A673 (cell line): ENCODE data around the gene WDFY3. TPM values are rescaled to one million over a fixed set of nuclear protein-coding genes. Genes with fewer than 3 reads are reported as not detected.
"Not testable (repeated sequence)": the region's sequence is repeated elsewhere in the genome, so short reads cannot be mapped to it uniquely, and the experiment has no call there.

ENCODE experiments used
- BruUV-seq: library from RNA; stranded (reverse); fragments of 400-500 nt; replicated peaks from 2 replicates; lab custom pipeline; 2021; lab: Mats Ljungman, UMichigan
- CTCF ChIA-PET: fragments of 300-600 bp; sonication (Branson Sonifier 250); formaldehyde crosslinking; loops from one replicate; lab custom pipeline; 2022; ENCODE audit warnings: antibody characterized with exemption; lab: Charles Lee
- POLR2A ChIA-PET: fragments of 300-600 bp; sonication (Branson Sonifier 250); formaldehyde crosslinking; loops from one replicate; lab custom pipeline; 2022; ENCODE audit warnings: antibody characterized with exemption; ENCODE audit not compliant: low non-redundant PET; lab: Charles Lee
- DNase-seq: peaks from one replicate; pipeline ENCODE4 v3.0.0-alpha.2; 2015; ENCODE audit warnings: low spot score
- H3K27ac ChIP-seq: fragments of 200-600 bp; sonication (generic); 2 replicates; pipeline ENCODE4 v1.5.1; 2016; ENCODE audit warnings: mixed run types, low read depth, mild to moderate bottlenecking, mixed read lengths, antibody characterized with exemption, low read length; ENCODE audit not compliant: poor library complexity, severe bottlenecking
- H3K27me3 ChIP-seq: fragments of 200-600 bp; sonication (generic); replicated peaks from 2 replicates; pipeline ENCODE4 v1.6.1; 2017; ENCODE audit warnings: mixed run types, low read depth, mild to moderate bottlenecking, mixed read lengths, antibody characterized with exemption, low read length; ENCODE audit not compliant: insufficient read depth, poor library complexity
- H3K36me3 ChIP-seq: fragments of 200-600 bp; sonication (generic); 2 replicates; pipeline ENCODE4 v1.6.1; 2016; ENCODE audit warnings: mixed run types, mild to moderate bottlenecking, mixed read lengths, antibody characterized with exemption, low read length; ENCODE audit not compliant: insufficient read depth, poor library complexity, severe bottlenecking
- H3K4me1 ChIP-seq: fragments of 200-600 bp; sonication (generic); 2 replicates; pipeline ENCODE4 v1.6.1; 2017; ENCODE audit warnings: mixed run types, mild to moderate bottlenecking, mixed read lengths, antibody characterized with exemption, low read length; ENCODE audit not compliant: insufficient read depth, poor library complexity, severe bottlenecking
- H3K4me3 ChIP-seq: fragments of 200-600 bp; sonication (generic); 2 replicates; pipeline ENCODE4 v1.5.1; 2016; ENCODE audit warnings: low read depth, mixed run types, mild to moderate bottlenecking, mixed read lengths, low read length; ENCODE audit not compliant: poor library complexity, severe bottlenecking
- H3K9me3 ChIP-seq: fragments of 200-600 bp; sonication (generic); 2 replicates; pipeline ENCODE4 v1.6.1; 2016; ENCODE audit warnings: mixed run types, low read depth, mild to moderate bottlenecking, mixed read lengths, antibody characterized with exemption, low read length; ENCODE audit not compliant: poor library complexity, severe bottlenecking
- EZH2 ChIP-seq: fragments of 200-600 bp; sonication (generic); IDR thresholded peaks from 2 replicates; pipeline ENCODE4 v1.6.1; 2017; ENCODE audit warnings: borderline replicate concordance, low read depth, mild to moderate bottlenecking, mixed read lengths, antibody characterized with exemption, low read length; ENCODE audit not compliant: poor library complexity, severe bottlenecking
- intact Hi-C: fragments of 100-400 bp; cut with micrococcal nuclease; formaldehyde crosslinking; loops from one replicate; pipeline ENCODE4 v1.10.0; 2022; ENCODE audit not compliant: unreplicated experiment
- total RNA-seq: library from RNA; stranded (reverse); gene quantifications from 2 replicates; pipeline ENCODE4 v1.2.3, GENCODE V29; 2021
- TF ChIP-seq, protein P1 (sequence below): fragments of 300-800, 200-600 bp; sonication (generic); conservative IDR thresholded peaks from 2 replicates; pipeline ENCODE4 v1.5.1; 2017; ENCODE audit warnings: low read depth, mild to moderate bottlenecking, antibody characterized with exemption, low read length, moderate library complexity, mixed read lengths

The WDFY3 gene
- total RNA-seq, 1 experiment from 2014 or later, result 43.4 TPM

DNA sequence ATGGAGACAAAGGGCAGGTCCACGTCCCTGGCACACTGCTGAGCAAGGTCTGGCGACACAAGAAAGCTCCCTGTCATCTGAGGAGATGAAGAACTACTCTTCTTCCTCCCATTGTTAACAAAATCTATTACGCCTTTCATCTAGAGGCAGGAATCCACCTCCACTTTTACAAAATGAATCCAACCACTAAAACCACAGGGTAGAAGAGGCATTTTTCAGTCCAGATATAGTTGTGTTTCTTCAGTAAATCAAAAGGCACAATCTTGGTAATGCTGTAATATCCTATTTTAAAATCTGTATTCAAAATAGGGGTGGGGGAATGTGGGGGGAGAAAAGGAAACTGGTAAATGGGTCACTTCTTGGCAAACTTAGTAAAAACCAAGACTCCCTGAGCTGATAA, 282.1 kb downstream of the WDFY3 start:
- Histone ChIP-seq H3K27ac (no peak overlapping the region), H3K4me1 (peaks cover 10% of the 10 kb centered on the region), H3K9me3 (no peaks in the 10 kb centered on the region), H3K36me3 (peaks cover 20% of the 10 kb centered on the region), H3K4me3 (no peak overlapping the region), H3K27me3 (no peaks in the 10 kb centered on the region)
- ChIA-PET CTCF (no interaction called here), POLR2A (no interaction called here)
- DNase-seq, result no peak
- no peak for TF ChIP-seq EZH2
- TF ChIP-seq, protein P1, sequence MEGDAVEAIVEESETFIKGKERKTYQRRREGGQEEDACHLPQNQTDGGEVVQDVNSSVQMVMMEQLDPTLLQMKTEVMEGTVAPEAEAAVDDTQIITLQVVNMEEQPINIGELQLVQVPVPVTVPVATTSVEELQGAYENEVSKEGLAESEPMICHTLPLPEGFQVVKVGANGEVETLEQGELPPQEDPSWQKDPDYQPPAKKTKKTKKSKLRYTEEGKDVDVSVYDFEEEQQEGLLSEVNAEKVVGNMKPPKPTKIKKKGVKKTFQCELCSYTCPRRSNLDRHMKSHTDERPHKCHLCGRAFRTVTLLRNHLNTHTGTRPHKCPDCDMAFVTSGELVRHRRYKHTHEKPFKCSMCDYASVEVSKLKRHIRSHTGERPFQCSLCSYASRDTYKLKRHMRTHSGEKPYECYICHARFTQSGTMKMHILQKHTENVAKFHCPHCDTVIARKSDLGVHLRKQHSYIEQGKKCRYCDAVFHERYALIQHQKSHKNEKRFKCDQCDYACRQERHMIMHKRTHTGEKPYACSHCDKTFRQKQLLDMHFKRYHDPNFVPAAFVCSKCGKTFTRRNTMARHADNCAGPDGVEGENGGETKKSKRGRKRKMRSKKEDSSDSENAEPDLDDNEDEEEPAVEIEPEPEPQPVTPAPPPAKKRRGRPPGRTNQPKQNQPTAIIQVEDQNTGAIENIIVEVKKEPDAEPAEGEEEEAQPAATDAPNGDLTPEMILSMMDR, result no peak
- intact Hi-C loops, result no loop called here
- no TSS peak for BruUV-seq

DNA sequence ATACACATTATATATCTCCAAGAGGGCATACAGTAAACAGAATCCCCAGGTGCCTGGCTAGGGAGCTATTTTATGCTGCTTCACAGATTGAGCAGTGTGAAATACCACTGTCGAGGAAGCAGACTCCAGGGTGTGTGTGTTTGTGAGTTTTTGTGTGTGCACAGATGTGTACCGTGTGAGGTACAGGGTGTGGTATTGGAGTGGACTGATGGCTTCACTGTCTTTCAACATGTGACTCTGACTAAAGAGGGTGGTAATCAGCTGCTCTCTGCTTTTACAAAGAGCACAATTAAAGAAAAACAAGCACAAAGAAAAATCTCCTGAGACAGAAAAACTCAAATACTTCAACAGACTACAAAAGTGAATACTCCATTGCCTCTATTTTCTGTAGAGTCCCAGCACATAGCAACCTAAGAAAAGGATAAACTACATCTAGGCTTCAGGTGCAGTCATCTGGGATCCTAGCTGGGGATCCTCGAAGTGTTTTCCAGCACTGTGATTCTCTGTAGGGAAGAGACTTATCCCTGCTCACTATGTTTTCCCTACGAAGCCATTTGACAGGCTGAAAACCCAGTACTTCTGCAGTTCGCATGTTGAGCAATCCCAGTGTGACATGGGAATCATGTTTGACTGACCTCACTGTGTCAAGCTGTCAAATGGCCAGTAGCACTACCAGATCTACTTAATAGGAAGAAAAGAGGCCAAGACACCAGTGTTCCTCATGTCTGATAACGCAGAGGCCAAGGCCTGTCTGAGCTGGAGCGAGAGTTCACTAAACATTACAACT, 283.2 kb downstream of the WDFY3 start:
- no peak for DNase-seq
- BruUV-seq, result no TSS peak
- TF ChIP-seq, protein P1, result no peak
- no peak for TF ChIP-seq EZH2
- ChIA-PET CTCF (no interaction called here), POLR2A (no interaction called here)
- Histone ChIP-seq H3K4me1 (peaks cover 3% of the 10 kb centered on the region), H3K4me3 (no peak overlapping the region), H3K27ac (no peak overlapping the region), H3K27me3 (no peaks in the 10 kb centered on the region), H3K9me3 (no peaks in the 10 kb centered on the region), H3K36me3 (peaks cover 20% of the 10 kb centered on the region)
- intact Hi-C loops, result no loop called here

DNA sequence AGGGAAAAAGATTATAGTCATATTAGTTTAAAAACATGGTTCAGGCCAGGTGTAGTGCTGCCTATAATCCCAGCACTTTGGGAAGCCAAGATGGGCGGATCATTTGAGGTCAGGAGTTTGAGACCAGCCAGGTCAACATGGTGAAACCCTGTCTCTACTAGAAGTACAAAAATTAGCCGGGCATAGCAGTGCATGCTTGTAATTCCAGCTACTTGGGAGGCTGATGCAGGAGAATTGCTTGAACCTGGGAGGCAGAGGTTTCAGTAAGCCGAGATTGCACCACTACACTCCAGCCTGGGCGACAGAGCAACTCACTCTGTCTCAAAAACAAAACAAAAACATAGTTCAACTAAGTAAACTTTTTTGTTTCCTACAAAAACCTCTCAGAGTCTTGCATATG, 283.8 kb downstream of the WDFY3 start:
- CTCF ChIA-PET, result not testable (repeated sequence)

More for the DNA sequence above, 283.8 kb downstream of the WDFY3 start:
- H3K4me3 ChIP-seq, H3K9me3 ChIP-seq, BruUV-seq, H3K4me1 ChIP-seq, H3K27ac ChIP-seq, H3K27me3 ChIP-seq, POLR2A ChIA-PET, intact Hi-C loops, DNase-seq: not testable (repeated sequence)
- H3K36me3 ChIP-seq, result peaks cover 20% of the 10 kb centered on the region
